ENCODE measurements around the gene ENPP3.

- TF ChIP-seq EZH2 (IDR thresholded peaks at IDR 0.05; ENCODE audit: borderline replicate concordance, control insufficient read depth, low read depth, low read length) (no peak), SMAD1 (IDR thresholded peaks at IDR 0.05; ENCODE audit: low read depth, partially characterized antibody) (no peak)
Observed at GRCh38 chr6:131792091-131792496, 155.0 kb downstream of the ENPP3 start.

Data from GM12878 (cell line).